ENCODE measurements around the gene ZNF534.
"Not testable (repeated sequence)": the region's sequence is repeated elsewhere in the genome, so short reads cannot be mapped to it uniquely, and the experiment has no call there.

The ZNF534 gene

GRCh38 chr19:52500474-52500873 lies 71.5 kb downstream of the ZNF534 start:
- not testable (repeated sequence) for DNase-seq

GRCh38 chr19:52500991-52501390 lies 72.0 kb downstream of the ZNF534 start:
- not testable (repeated sequence) for DNase-seq
